ENCODE results near the gene BCAN.
A peak's percentile ranks its signal among the peaks of the same experiment; 100 is the strongest.

The BCAN gene

GRCh38 chr1:156677616-156678596 is 36.0 kb downstream of the BCAN start:
- DNase-seq (ENCODE audit: low spot score) = peak; percentile 77

- no peak for DNase-seq (ENCODE audit: low spot score)
Observed at GRCh38 chr1:156680056-156680455, 38.1 kb downstream of the BCAN start.

GRCh38 chr1:156681196-156681960 is 39.5 kb downstream of the BCAN start:
- DNase-seq (ENCODE audit: low spot score) = no peak

- DNase-seq (ENCODE audit: low spot score) = no peak
Observed at GRCh38 chr1:156682166-156682890, 40.4 kb downstream of the BCAN start.

DNA sequence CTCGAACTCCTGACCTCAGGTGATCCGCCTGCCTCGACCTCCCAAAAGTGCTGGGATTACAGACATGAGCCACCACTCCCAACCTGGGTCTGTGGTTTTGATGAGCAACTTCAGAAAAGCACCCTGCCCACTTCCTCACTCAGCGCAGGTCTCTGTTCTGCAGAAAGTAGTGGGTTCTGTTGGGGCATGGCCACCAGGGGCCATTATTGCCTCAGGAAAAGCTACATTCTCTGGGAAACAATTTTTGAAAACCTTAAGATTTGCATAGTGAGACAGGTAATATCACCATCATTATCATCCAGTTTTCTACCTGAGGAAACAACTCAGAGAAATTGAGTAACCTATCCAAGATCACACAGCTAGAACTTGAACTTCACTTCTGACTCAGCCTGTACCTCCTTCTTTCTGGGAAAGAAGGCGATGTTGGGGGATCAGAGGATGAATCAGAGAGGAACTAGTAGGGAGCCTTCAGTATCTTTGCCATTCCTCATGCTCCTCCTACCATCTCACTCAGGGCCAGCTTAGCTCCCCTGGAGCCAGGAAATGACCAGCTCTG is 42.4 kb downstream of the BCAN start:
- no peak for DNase-seq (ENCODE audit: low spot score)

GRCh38 chr1:156689035-156689952 is 47.4 kb downstream of the BCAN start:
- DNase-seq (ENCODE audit: low spot score) = peak; percentile 85

- DNase-seq (ENCODE audit: low spot score) = no peak
Observed at GRCh38 chr1:156689953-156690674, 48.2 kb downstream of the BCAN start.

GRCh38 chr1:156690675-156691036 is 48.7 kb downstream of the BCAN start:
- DNase-seq (ENCODE audit: low spot score) = no peak

DNA sequence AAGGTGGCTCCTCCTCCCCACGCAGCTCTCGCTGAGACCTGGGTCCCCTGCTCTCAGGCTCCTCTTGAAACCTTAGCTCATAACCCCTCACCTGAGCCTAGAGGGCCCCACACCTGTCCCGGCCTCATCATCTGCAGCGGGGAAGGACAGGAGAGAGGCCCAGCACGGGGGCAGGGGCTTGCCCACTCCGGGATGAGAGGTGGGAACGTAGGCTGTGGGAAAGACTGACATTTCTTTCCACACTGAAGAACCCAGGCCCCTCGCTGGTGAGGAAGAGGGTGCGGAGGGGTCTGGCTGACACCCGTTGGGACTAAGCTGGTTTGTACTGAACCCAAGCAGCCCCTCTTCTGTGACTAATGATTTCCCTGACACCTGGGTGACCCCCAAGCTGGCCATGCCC is 49.3 kb downstream of the BCAN start:
- DNase-seq (ENCODE audit: low spot score) = no peak

GRCh38 chr1:156691665-156692440 is 49.9 kb downstream of the BCAN start:
- no peak for DNase-seq (ENCODE audit: low spot score)

DNA sequence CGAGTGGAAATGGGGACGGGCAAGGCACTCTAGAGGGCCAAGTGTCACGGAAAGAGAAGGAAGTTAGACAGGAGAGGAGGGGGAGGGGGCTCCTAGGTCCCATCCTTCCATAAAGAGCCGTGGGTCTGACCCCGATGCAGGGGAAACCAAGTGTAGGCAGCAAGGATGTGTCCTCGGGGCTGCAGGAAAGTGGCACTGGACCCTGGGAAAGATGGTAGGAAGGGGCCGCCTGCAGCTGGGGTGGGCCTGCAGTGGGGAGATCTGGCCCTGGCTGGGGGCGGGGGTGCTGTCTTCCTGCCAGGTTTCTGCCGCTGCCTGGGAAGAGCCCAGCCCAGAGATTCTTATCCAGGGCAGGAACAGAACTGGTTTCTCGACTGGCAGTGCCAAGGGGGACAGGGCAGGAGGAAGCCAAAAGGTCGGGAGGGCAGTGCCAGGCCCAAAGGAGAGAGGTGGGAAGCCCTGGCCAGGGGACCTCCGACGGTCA is 50.6 kb downstream of the BCAN start:
- DNase-seq (ENCODE audit: low spot score) = no peak

DNA sequence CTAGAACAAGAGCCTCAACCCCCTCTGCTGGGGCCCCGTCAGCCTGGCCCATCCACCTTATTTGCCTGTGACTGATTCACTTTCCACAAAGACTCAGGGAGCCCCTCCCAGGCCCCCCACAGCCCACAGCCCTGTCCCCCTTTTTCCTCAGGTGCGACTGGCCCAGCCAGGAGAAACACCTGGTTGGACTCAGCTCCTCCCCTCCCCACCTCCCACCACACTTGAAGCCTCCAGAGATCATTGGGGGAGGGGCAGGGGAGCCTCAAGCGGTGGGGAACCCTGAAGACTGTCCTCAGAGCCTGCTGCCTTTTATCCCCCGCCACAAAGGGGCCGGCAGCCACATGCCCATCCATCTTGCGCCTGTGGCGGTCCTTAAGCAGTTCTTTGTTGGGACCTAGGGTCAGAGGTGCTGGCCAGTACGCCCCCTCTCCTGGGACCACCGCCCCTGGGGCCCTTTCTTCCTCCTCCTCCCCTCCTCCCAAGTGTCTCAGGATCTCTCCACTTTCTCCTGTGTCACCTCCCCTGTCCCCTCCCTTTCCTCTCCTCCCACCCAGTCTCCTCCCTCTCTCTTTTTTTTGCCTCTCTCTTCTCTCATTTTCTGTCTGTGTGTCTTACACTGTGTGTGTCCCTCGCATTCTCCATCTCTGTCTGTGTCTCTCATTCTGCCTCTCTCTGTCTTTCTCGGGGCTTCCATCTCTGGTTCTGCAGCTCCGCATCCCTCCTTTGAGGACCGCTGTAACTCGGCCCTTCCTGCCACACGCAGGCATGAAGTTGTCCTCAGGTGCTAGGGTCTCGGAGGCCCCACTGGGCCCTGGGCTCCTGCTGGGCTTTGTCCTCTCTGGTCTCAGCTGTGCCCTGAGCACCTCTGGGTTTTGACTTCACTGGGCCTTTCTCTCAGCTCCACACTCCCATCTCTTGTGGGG is 51.3 kb downstream of the BCAN start:
- DNase-seq (ENCODE audit: low spot score) = no peak

DNA sequence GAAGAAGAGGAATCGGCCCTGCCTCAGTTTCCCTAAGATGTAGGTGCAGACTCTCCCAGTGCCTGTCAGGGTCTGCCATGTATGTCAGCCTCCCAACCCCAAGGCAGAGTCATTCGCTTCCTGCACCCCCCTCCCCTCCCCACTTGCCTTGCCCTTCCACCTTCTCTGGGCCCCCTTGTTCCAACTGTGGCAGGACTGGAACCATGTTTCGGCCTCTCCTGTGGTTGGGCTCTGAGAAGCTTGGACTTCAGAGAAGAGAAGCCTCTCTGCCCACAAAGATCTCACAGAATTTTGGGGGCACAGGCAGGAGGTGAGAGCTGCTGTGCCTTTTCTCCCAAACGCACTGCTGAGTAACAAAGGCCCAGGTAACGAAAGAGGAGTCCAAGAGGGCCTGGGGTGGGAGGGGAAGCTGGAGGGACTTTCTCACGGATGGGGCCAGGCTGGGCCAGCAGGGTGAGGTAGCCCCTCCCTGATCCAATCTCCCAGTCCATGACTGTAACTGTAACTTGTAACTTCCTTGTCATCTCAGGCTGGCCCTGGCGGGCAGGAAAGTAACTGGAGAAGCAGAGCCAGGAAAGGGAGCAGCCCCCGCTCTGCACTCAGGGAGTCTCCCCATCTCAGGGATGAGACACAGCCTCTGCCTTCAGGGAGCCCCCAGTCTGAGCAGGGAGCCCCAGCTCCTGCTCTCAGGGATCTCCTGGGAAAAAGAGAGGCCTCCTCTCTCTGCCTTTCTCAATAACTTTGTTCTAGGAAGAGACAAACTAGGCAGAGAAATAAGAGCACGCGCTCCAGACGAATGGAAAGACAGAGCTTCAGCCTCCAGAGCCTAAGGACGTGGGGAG is 52.2 kb downstream of the BCAN start:
- no peak for DNase-seq (ENCODE audit: low spot score)

GRCh38 chr1:156694690-156694962 is 52.7 kb downstream of the BCAN start:
- DNase-seq (ENCODE audit: low spot score) = no peak

GRCh38 chr1:156696755-156697154 is 54.8 kb downstream of the BCAN start:
- no peak for DNase-seq (ENCODE audit: low spot score)

DNA sequence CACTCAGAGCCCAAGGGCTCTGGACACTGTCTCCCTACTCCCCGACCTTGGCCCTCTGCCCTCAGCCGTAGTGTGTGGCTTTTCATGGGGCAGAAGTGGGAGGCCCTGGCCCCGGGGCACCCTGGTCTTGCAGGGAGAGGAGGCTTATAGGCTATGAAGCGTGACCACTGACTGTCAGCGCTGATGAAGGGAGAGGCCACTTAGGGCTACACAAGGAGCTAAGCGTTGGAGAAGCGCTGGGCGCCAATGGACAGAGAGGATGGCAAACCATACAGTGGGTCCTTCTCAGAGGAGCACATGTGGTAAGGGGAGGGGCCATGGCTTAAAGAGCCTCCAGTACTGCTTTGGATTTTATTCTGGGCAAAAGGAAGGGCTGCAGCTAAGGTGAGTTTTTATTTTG is 55.6 kb downstream of the BCAN start:
- no peak for DNase-seq (ENCODE audit: low spot score)

DNA sequence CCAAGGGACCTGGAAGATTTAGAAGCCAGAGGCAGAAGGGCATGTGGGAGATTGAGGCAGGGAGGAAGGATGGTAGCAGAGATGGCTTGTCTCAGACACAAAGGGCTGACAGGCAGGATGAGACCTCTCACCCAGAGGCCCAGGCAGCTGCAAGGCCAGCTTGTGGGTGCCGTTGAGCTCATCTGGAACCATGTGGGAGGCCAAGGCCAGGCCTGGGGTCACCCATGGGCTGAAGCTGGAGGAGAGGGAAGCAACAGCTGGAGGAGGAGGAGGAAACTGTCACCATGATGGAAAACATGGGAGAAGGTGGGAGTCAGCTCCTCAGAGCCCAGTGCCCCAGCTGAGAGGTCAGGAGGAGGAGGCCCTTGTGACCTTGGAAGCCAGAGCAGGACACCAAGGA is 57.1 kb downstream of the BCAN start:
- no peak for DNase-seq (ENCODE audit: low spot score)

Measured in COLO829 (cell line).